Nephron progenitor cell (in vitro differentiated cells): ENCODE data around the gene LDLRAD4.

ENCODE experiments used
- DNase-seq: peaks from one replicate; pipeline ENCODE4 v3.0.0; 2021
- H3K27ac Mint-ChIP-seq: 2 replicates; pipeline ENCODE4 v1.8.0; 2021; ENCODE audit warnings: mild to moderate bottlenecking, moderate library complexity, mixed read lengths
- H3K27me3 Mint-ChIP-seq: 2 replicates; pipeline ENCODE4 v1.8.0; 2021; ENCODE audit warnings: mild to moderate bottlenecking, low read depth, mixed read lengths; ENCODE audit not compliant: poor library complexity
- H3K36me3 Mint-ChIP-seq: 2 replicates; pipeline ENCODE4 v1.8.0; 2021; ENCODE audit warnings: low read depth, mixed read lengths
- H3K4me1 Mint-ChIP-seq: 2 replicates; pipeline ENCODE4 v1.8.0; 2021; ENCODE audit warnings: mixed read lengths
- H3K4me3 Mint-ChIP-seq: 2 replicates; pipeline ENCODE4 v1.8.0; 2021; ENCODE audit warnings: mild to moderate bottlenecking, moderate library complexity, mixed read lengths
- H3K9me3 Mint-ChIP-seq: 2 replicates; pipeline ENCODE4 v1.8.0; 2021; ENCODE audit warnings: mild to moderate bottlenecking, moderate library complexity, mixed read lengths
- CTCF ChIP-seq: fragments of 200-600 bp; sonication (generic); IDR thresholded peaks from 2 replicates; pipeline ENCODE4 v1.5.0; 2021; ENCODE audit warnings: antibody characterized with exemption

The LDLRAD4 gene

GRCh38 chr18:13409026-13409425, 190.5 kb downstream of the LDLRAD4 start:
- Mint-ChIP-seq H3K9me3 (peaks cover 27% of the 10 kb centered on the region), H3K27ac (no peak overlapping the region), H3K27me3 (peaks cover 5% of the 10 kb centered on the region), H3K4me3 (no peak overlapping the region), H3K4me1 (peaks cover 29% of the 10 kb centered on the region), H3K36me3 (no peaks in the 10 kb centered on the region)
- no peak for DNase-seq
- TF ChIP-seq CTCF, result no peak

GRCh38 chr18:13409997-13410396, 191.4 kb downstream of the LDLRAD4 start:
- peaks cover 5% of the 10 kb centered on the region for H3K27me3 Mint-ChIP-seq
- TF ChIP-seq CTCF, result no peak
- no peak for DNase-seq
- H3K27ac Mint-ChIP-seq, result no peak overlapping the region
- H3K9me3 Mint-ChIP-seq, result peaks cover 27% of the 10 kb centered on the region
- peaks cover 22% of the 10 kb centered on the region for H3K4me1 Mint-ChIP-seq
- no peak overlapping the region for H3K4me3 Mint-ChIP-seq
- H3K36me3 Mint-ChIP-seq, result no peaks in the 10 kb centered on the region

GRCh38 chr18:13410471-13410870, 191.9 kb downstream of the LDLRAD4 start:
- H3K27ac Mint-ChIP-seq, result no peak overlapping the region
- peaks cover 22% of the 10 kb centered on the region for H3K4me1 Mint-ChIP-seq
- DNase-seq, result no peak
- H3K27me3 Mint-ChIP-seq, result peaks cover 5% of the 10 kb centered on the region
- no peak for TF ChIP-seq CTCF
- H3K4me3 Mint-ChIP-seq, result no peak overlapping the region
- H3K36me3 Mint-ChIP-seq, result no peaks in the 10 kb centered on the region
- peaks cover 27% of the 10 kb centered on the region for H3K9me3 Mint-ChIP-seq

GRCh38 chr18:13412017-13412416, 193.5 kb downstream of the LDLRAD4 start:
- DNase-seq, result no peak

GRCh38 chr18:13412901-13413300, 194.3 kb downstream of the LDLRAD4 start:
- Mint-ChIP-seq H3K4me1 (peaks cover 8% of the 10 kb centered on the region), H3K4me3 (no peak overlapping the region)

More at GRCh38 chr18:13412017-13412416, 193.5 kb downstream of the LDLRAD4 start:
- Mint-ChIP-seq H3K9me3 (peaks cover 27% of the 10 kb centered on the region), H3K4me3 (no peak overlapping the region), H3K36me3 (no peaks in the 10 kb centered on the region), H3K27ac (no peak overlapping the region), H3K4me1 (peaks cover 9% of the 10 kb centered on the region), H3K27me3 (peaks cover 8% of the 10 kb centered on the region)
- TF ChIP-seq CTCF, result no peak

More at GRCh38 chr18:13412901-13413300, 194.3 kb downstream of the LDLRAD4 start:
- Mint-ChIP-seq H3K36me3 (no peaks in the 10 kb centered on the region), H3K27me3 (peaks cover 9% of the 10 kb centered on the region), H3K27ac (no peak overlapping the region), H3K9me3 (peaks cover 27% of the 10 kb centered on the region)
- no peak for DNase-seq
- no peak for TF ChIP-seq CTCF
